HUES64 (cell line): ENCODE data around the gene SLC12A6.

Experiments used
- H3K27ac ChIP-seq: 2 replicates; pipeline ENCODE4 v1.7.0; 2013; ENCODE audit warnings: low read depth, low read length, inconsistent platforms
- H3K27me3 ChIP-seq: 2 replicates; pipeline ENCODE4 v1.6.1; 2013; ENCODE audit warnings: mild to moderate bottlenecking, low read length; ENCODE audit not compliant: insufficient read depth
- H3K36me3 ChIP-seq: 2 replicates; pipeline ENCODE4 v1.6.1; 2013; ENCODE audit warnings: mild to moderate bottlenecking, low read length; ENCODE audit not compliant: insufficient read depth
- H3K4me1 ChIP-seq: 2 replicates; pipeline ENCODE4 v1.6.1; 2013; ENCODE audit warnings: mild to moderate bottlenecking, low read length, moderate library complexity; ENCODE audit not compliant: insufficient read depth
- H3K4me3 ChIP-seq: 2 replicates; pipeline ENCODE4 v1.5.1; 2013; ENCODE audit warnings: mild to moderate bottlenecking, low read length, moderate library complexity
- H3K9ac ChIP-seq: 2 replicates; pipeline ENCODE4 v1.6.1; 2013; ENCODE audit warnings: mild to moderate bottlenecking, low read depth, low read length
- H3K9me3 ChIP-seq: 2 replicates; pipeline ENCODE4 v1.6.1; 2013; ENCODE audit warnings: low read depth, low read length; ENCODE audit not compliant: insufficient read depth
- WGBS: fragments of 150-250, 120-280 bp; methylation state at CpG from one replicate; pipeline ENCODE4 v1.1.7; 2013; ENCODE audit warnings: missing lambda C conversion rate; 5-methylcytosine and 5-hydroxymethylcytosine counted together

SLC12A6 gene

GRCh38 chr15:34327906-34328305 lies 9.7 kb downstream of the SLC12A6 start:
- Histone ChIP-seq H3K27me3 (no peaks in the 10 kb centered on the region), H3K4me1 (no peaks in the 10 kb centered on the region), H3K9ac (no peak overlapping the region), H3K9me3 (no peaks in the 10 kb centered on the region; the same call in 1 of the 2 replicates), H3K36me3 (no peaks in the 10 kb centered on the region), H3K27ac (no peak overlapping the region), H3K4me3 (no peak overlapping the region)
- 94% methylated on average over 4 of the region's 4 CpGs for WGBS

DNA sequence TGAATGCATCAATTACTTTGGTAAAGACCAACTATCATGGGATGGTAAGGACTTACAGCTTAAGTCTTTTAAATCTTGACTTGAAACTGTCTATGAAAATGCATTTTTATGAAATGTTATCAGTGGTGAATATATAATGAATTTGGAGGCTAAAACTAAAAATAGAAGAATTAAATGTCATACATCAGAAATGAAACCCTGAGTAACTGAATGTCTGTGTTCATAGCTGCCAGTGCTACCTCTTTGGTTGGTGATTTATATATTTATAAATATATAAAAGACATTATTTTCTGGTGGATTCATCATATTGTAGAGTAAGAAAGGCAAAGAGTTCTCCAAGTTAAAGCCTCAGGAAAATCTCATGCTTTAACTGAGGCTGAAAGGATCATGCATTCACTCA lies 12.2 kb downstream of the SLC12A6 start:
- Histone ChIP-seq H3K4me3 (no peak overlapping the region), H3K27ac (no peak overlapping the region), H3K9ac (no peak overlapping the region), H3K36me3 (no peaks in the 10 kb centered on the region), H3K27me3 (no peaks in the 10 kb centered on the region), H3K9me3 (no peaks in the 10 kb centered on the region; the same call in 1 of the 2 replicates), H3K4me1 (no peaks in the 10 kb centered on the region)

GRCh38 chr15:34324933-34325332 lies 12.6 kb downstream of the SLC12A6 start:
- H3K27me3 ChIP-seq: no peaks in the 10 kb centered on the region
- no peak overlapping the region for H3K9ac ChIP-seq
- no peaks in the 10 kb centered on the region for H3K36me3 ChIP-seq
- no peak overlapping the region for H3K27ac ChIP-seq
- WGBS: no CpG with 5 or more reads among the region's 1 CpG
- no peaks in the 10 kb centered on the region for H3K4me1 ChIP-seq
- H3K9me3 ChIP-seq: no peaks in the 10 kb centered on the region; the same call in 1 of the 2 replicates
- no peak overlapping the region for H3K4me3 ChIP-seq

- no peak overlapping the region for H3K9ac ChIP-seq
- peaks cover 3% of the 10 kb centered on the region for H3K4me1 ChIP-seq
- H3K36me3 ChIP-seq: no peaks in the 10 kb centered on the region
- no peaks in the 10 kb centered on the region for H3K27me3 ChIP-seq
- no peaks in the 10 kb centered on the region; the same call in 1 of the 2 replicates for H3K9me3 ChIP-seq
- no peak overlapping the region for H3K27ac ChIP-seq
- H3K4me3 ChIP-seq: no peak overlapping the region
- WGBS: 94% methylated on average over 10 of the region's 10 CpGs
Observed at GRCh38 chr15:34323217-34323616, 14.4 kb downstream of the SLC12A6 start.

- H3K27me3 ChIP-seq: no peaks in the 10 kb centered on the region
- no peaks in the 10 kb centered on the region; the same call in 1 of the 2 replicates for H3K9me3 ChIP-seq
- 22% methylated on average over 10 of the region's 10 CpGs for WGBS
- peaks cover 9% of the 10 kb centered on the region for H3K4me1 ChIP-seq
- no peaks in the 10 kb centered on the region for H3K36me3 ChIP-seq
- peak overlapping the region; percentile 61 for H3K4me3 ChIP-seq
- H3K27ac ChIP-seq: no peak overlapping the region
- peak overlapping the region; percentile 64; the same call in 1 of the 2 replicates for H3K9ac ChIP-seq
Observed at GRCh38 chr15:34318277-34319079, 19.1 kb downstream of the SLC12A6 start.

- Histone ChIP-seq H3K4me1 (peaks cover 9% of the 10 kb centered on the region), H3K27ac (no peak overlapping the region), H3K36me3 (no peaks in the 10 kb centered on the region), H3K9me3 (no peaks in the 10 kb centered on the region), H3K4me3 (no peak overlapping the region), H3K9ac (no peak overlapping the region), H3K27me3 (no peaks in the 10 kb centered on the region)
- 94% methylated on average over 3 of the region's 3 CpGs for WGBS
Observed at GRCh38 chr15:34314491-34315490, 22.8 kb downstream of the SLC12A6 start.

GRCh38 chr15:34311563-34311962 lies 26.0 kb downstream of the SLC12A6 start:
- Histone ChIP-seq H3K4me1 (no peaks in the 10 kb centered on the region), H3K27me3 (no peaks in the 10 kb centered on the region), H3K36me3 (no peaks in the 10 kb centered on the region), H3K9me3 (no peaks in the 10 kb centered on the region), H3K4me3 (no peak overlapping the region), H3K27ac (no peak overlapping the region), H3K9ac (no peak overlapping the region)
- WGBS: 90% methylated on average over 1 of the region's 1 CpG

- Histone ChIP-seq H3K4me3 (no peak overlapping the region), H3K4me1 (no peaks in the 10 kb centered on the region), H3K9ac (no peak overlapping the region), H3K9me3 (no peaks in the 10 kb centered on the region), H3K36me3 (no peaks in the 10 kb centered on the region), H3K27ac (no peak overlapping the region), H3K27me3 (no peaks in the 10 kb centered on the region)
Observed at GRCh38 chr15:34304613-34305012, 33.0 kb downstream of the SLC12A6 start.

DNA sequence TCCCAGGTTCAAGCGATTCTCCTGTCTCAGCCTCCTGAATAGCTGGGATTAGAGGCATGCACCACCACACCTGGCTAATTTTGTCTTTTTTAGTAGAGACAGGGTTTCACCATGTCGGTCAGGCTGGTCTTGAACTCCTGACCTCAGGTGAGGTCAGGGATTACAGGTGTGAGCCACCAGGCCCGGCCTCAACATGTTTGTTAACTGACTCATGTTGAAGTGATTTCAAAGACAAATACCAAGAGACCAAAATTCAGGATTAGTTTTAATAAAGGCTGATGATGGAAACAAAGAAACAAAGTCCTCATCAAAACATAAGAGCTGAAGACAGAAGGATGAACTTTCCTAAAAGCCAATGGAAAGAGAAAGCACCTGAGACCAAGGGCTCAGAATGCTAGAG lies 36.5 kb downstream of the SLC12A6 start:
- Histone ChIP-seq H3K27me3 (no peaks in the 10 kb centered on the region), H3K4me3 (no peak overlapping the region), H3K36me3 (no peaks in the 10 kb centered on the region), H3K9me3 (no peaks in the 10 kb centered on the region), H3K9ac (no peak overlapping the region), H3K4me1 (no peaks in the 10 kb centered on the region), H3K27ac (no peak overlapping the region)
- WGBS: 93% methylated on average over 3 of the region's 3 CpGs

DNA sequence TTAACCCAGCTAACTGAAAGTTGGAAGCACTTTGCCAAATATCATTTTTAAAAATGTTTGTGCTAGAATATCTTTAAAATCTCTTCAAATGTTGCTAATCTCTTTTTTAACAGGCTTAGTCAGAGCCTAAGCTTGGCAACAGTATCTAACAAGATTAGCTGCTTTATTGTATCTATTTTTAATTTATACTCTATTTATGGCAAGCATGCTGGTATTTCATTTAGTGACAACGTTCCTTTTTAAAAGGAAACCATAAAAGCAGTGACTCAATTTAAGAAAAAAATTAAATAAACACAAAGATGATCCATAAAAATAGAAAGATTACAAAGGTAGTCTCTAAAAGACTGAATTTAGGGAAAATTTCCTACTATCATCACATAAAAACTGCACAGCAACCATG lies 40.5 kb downstream of the SLC12A6 start:
- no peaks in the 10 kb centered on the region for H3K9me3 ChIP-seq
- H3K27ac ChIP-seq: no peak overlapping the region
- H3K4me1 ChIP-seq: no peaks in the 10 kb centered on the region
- no peak overlapping the region for H3K9ac ChIP-seq
- no peak overlapping the region for H3K4me3 ChIP-seq
- H3K36me3 ChIP-seq: no peaks in the 10 kb centered on the region
- no peaks in the 10 kb centered on the region for H3K27me3 ChIP-seq
- WGBS: no CpG with 5 or more reads among the region's 1 CpG

DNA sequence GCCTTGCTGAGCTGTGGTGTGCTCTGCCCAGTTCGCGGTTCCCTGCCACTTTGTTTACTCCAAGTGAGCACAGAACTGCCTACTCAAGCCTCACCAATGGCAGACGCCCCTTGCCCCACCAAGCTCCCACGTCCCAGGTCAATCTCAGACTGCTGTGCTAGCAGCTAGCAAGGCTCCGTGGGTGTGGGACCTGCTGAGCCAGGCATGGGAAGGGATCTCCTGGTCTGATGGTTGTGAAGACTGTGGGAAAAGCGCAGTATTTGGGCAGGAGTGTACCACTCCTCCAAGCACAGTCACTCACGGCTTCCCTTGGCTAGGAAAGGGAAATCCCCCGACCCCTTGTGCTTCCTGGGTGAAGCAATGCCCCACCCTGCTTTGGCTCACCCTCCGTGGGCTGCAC lies 45.0 kb downstream of the SLC12A6 start:
- H3K36me3 ChIP-seq: no peaks in the 10 kb centered on the region
- no peaks in the 10 kb centered on the region for H3K9me3 ChIP-seq
- no peaks in the 10 kb centered on the region for H3K4me1 ChIP-seq
- no peaks in the 10 kb centered on the region for H3K27me3 ChIP-seq
- WGBS: 95% methylated on average over 9 of the region's 9 CpGs
- H3K4me3 ChIP-seq: no peak overlapping the region
- no peak overlapping the region for H3K27ac ChIP-seq
- no peak overlapping the region for H3K9ac ChIP-seq
